ENCODE measurements around the gene RNF13.

- TF ChIP-seq CTCF (IDR thresholded peaks at IDR 0.05) = no peak
- no peak for TF ChIP-seq SP1 (CRISPR knock-in tag; conservative IDR thresholded peaks at IDR 0.05)
- TF ChIP-seq IRF2 (CRISPR knock-in tag; IDR thresholded peaks at IDR 0.05; ENCODE audit: borderline replicate concordance, low read depth) = no peak
- TF ChIP-seq AFF4 (CRISPR knock-in tag; IDR thresholded peaks at IDR 0.05; ENCODE audit: borderline replicate concordance) = no peak
- no peak for TF ChIP-seq GABPB1 (CRISPR knock-in tag; IDR thresholded peaks at IDR 0.05)
Observed at GRCh38 chr3:149806171-149806778, 6.7 kb upstream of the RNF13 start.

All from WTC11 (cell line).